SK-N-SH (cell line): ENCODE data around the gene ATP6V1G2. TPM values are rescaled to one million over a fixed set of nuclear protein-coding genes. Genes with fewer than 3 reads are reported as not detected.

Source experiments
- CTCF ChIA-PET: fragments of 300-600, 350-600 bp; formaldehyde crosslinking; extraction: SDS; loops from one replicate; lab custom pipeline; 2021; lab: Yijun Ruan, JAX
- POLR2A ChIA-PET: fragments of 350-600 bp; sonication (Branson Sonifier 250); formaldehyde crosslinking; extraction: SDS; loops from one replicate; lab custom pipeline; 2020; ENCODE audit warnings: antibody characterized with exemption, inconsistent platforms; lab: Yijun Ruan, JAX
- DNase-seq: peaks from one replicate; pipeline ENCODE4 v3.0.0; 2012
- H2AFZ ChIP-seq: fragments of 200-600 bp; sonication (generic); 2 replicates; pipeline ENCODE4 v1.8.1; 2016; ENCODE audit warnings: antibody characterized with exemption, mild to moderate bottlenecking, low read depth
- H3F3A ChIP-seq: fragments of 200-600 bp; sonication (generic); replicated peaks from 2 replicates; pipeline ENCODE3; 2016; ENCODE audit warnings: antibody characterized with exemption, mild to moderate bottlenecking; ENCODE audit not compliant: insufficient read depth
- H3K27ac ChIP-seq, 2 experiments: fragments of 200-500 bp in 1 of 2; fragments of 200-600 bp in 1 of 2; sonication (Bioruptor generic) in 1 of 2; sonication (generic), shearing (Covaris generic) in 1 of 2; 2 replicates each; pipeline versions ENCODE4 v1.5.1 to v1.6.1; 2014 to 2016; ENCODE audit warnings: low read depth in 2 of 2, inconsistent platforms in 1 of 2, low read length in 1 of 2, mild to moderate bottlenecking in 1 of 2, mixed read lengths in 1 of 2
- H3K27me3 ChIP-seq: fragments of 200-600 bp; sonication (generic), shearing (Covaris generic); 2 replicates; pipeline ENCODE4 v1.6.1; 2016; ENCODE audit warnings: mixed run types; ENCODE audit not compliant: insufficient read depth
- H3K36me3 ChIP-seq, 2 experiments: fragments of 200-500 bp in 1 of 2; fragments of 200-600 bp in 1 of 2; sonication (Bioruptor generic) in 1 of 2; sonication (generic) in 1 of 2; replicated peaks in 1 of 2; 2 replicates each; pipeline versions ENCODE3 to v1.5.1; 2014 to 2016; ENCODE audit warnings: low read length in 1 of 2, mild to moderate bottlenecking in 1 of 2; ENCODE audit not compliant: insufficient read depth in 2 of 2, control insufficient read depth in 1 of 2
- H3K4me1 ChIP-seq, 2 experiments: fragments of 200-500 bp in 1 of 2; fragments of 200-600 bp in 1 of 2; sonication (Bioruptor generic) in 1 of 2; sonication (generic), shearing (Covaris generic) in 1 of 2; 2 replicates each; pipeline versions ENCODE4 v1.5.1 to v1.6.1; 2014 to 2016; ENCODE audit warnings: low read depth in 1 of 2, low read length in 1 of 2, mixed run types in 1 of 2; ENCODE audit not compliant: insufficient read depth in 2 of 2, control insufficient read depth in 1 of 2
- H3K4me2 ChIP-seq: fragments of 200-600 bp; sonication (generic), shearing (Covaris generic); 2 replicates; pipeline ENCODE4 v1.6.1; 2017; ENCODE audit warnings: mixed run types
- H3K4me3 ChIP-seq, 2 experiments: fragments of 200-500 bp in 1 of 2; fragments of 200-600 bp in 1 of 2; sonication (Bioruptor generic) in 1 of 2; sonication (generic), shearing (Covaris generic) in 1 of 2; 2 replicates each; pipeline versions ENCODE4 v1.5.1 to v1.8.1; 2014 to 2016; ENCODE audit warnings: low read depth in 2 of 2, inconsistent platforms in 1 of 2, low read length in 1 of 2, mild to moderate bottlenecking in 1 of 2, mixed read lengths in 1 of 2, moderate library complexity in 1 of 2
- H3K79me2 ChIP-seq: fragments of 200-600 bp; sonication (generic); 2 replicates; pipeline ENCODE4 v1.8.1; 2017; ENCODE audit warnings: mild to moderate bottlenecking; ENCODE audit not compliant: insufficient read depth
- H3K9ac ChIP-seq: fragments of 200-600 bp; sonication (generic); 2 replicates; pipeline ENCODE4 v1.6.1; 2017; ENCODE audit warnings: mixed run types
- H3K9me2 ChIP-seq: fragments of 200-600 bp; sonication (generic); 2 replicates; pipeline ENCODE4 v1.6.1; 2017; ENCODE audit warnings: mixed run types
- H3K9me3 ChIP-seq: fragments of 200-600 bp; sonication (generic); 2 replicates; pipeline ENCODE4 v1.6.1; 2017; ENCODE audit warnings: mixed run types, mild to moderate bottlenecking, moderate library complexity
- H4K20me1 ChIP-seq: fragments of 200-600 bp; sonication (generic); 2 replicates; pipeline ENCODE4 v1.6.1; 2017; ENCODE audit warnings: mild to moderate bottlenecking, mixed run types; ENCODE audit not compliant: insufficient read depth
- CHD2 ChIP-seq: fragments of 150-350 bp; IDR thresholded peaks from 2 replicates; pipeline ENCODE4 v1.6.1; 2018; ENCODE audit warnings: low read length; ENCODE audit not compliant: partially characterized antibody
- EZH2phosphoT487 ChIP-seq: fragments of 200-600 bp; sonication (generic); IDR thresholded peaks from 2 replicates; pipeline ENCODE4 v1.6.1; 2017; ENCODE audit warnings: low read depth, mixed run types, mild to moderate bottlenecking, antibody characterized with exemption, moderate library complexity, borderline replicate concordance
- FOSL2 ChIP-seq: IDR thresholded peaks from 2 replicates; pipeline ENCODE4 v1.4.0; 2012; ENCODE audit warnings: low read depth, mild to moderate bottlenecking, moderate library complexity, borderline replicate concordance
- GABPA ChIP-seq: IDR thresholded peaks from 2 replicates; pipeline ENCODE4 v1.4.0; 2012; ENCODE audit warnings: low read depth, mild to moderate bottlenecking
- GATA2 ChIP-seq: sonication (generic); formaldehyde crosslinking; IDR thresholded peaks from 2 replicates; pipeline ENCODE4 v1.5.0; 2020; ENCODE audit warnings: mild to moderate bottlenecking, missing genetic modification reagents
- IRF3 ChIP-seq: fragments of 150-350 bp; IDR thresholded peaks from 2 replicates; pipeline ENCODE4 v1.6.1; 2016; ENCODE audit warnings: mild to moderate bottlenecking, low read depth, low read length
- MEF2A ChIP-seq: IDR thresholded peaks from 2 replicates; pipeline ENCODE4 v1.4.0; 2012; ENCODE audit warnings: low read depth, borderline replicate concordance
- NFIC ChIP-seq: IDR thresholded peaks from 2 replicates; pipeline ENCODE4 v1.4.0; 2012; ENCODE audit warnings: borderline replicate concordance
- NRF1 ChIP-seq: IDR thresholded peaks from 2 replicates; pipeline ENCODE4 v1.6.1; 2012; ENCODE audit warnings: low read depth, mild to moderate bottlenecking, low read length
- PBX3 ChIP-seq: IDR thresholded peaks from 2 replicates; pipeline ENCODE4; 2012
- POLR2AphosphoS5 ChIP-seq: IDR thresholded peaks from 2 replicates; pipeline ENCODE4 v1.6.1; 2012; ENCODE audit warnings: low read depth, low read length
- RCOR1 ChIP-seq: fragments of 150-350 bp; IDR thresholded peaks from 2 replicates; pipeline ENCODE4 v1.6.1; 2017; ENCODE audit warnings: antibody characterized with exemption, low read length
- SIN3A ChIP-seq: IDR thresholded peaks from 2 replicates; pipeline ENCODE4 v1.6.1; 2012; ENCODE audit warnings: low read depth, mild to moderate bottlenecking, low read length, moderate library complexity, borderline replicate concordance
- TAF1 ChIP-seq: IDR thresholded peaks from 2 replicates; pipeline ENCODE4 v1.6.1; 2012; ENCODE audit warnings: low read depth, mild to moderate bottlenecking, low read length, moderate library complexity, borderline replicate concordance
- TEAD4 ChIP-seq: IDR thresholded peaks from 2 replicates; pipeline ENCODE4 v1.4.0; 2012; ENCODE audit warnings: mild to moderate bottlenecking, borderline replicate concordance; ENCODE audit not compliant: insufficient read depth
- YY1 ChIP-seq: IDR thresholded peaks from 2 replicates; pipeline ENCODE4 v1.4.0; 2012; ENCODE audit warnings: low read depth, mild to moderate bottlenecking
- WGBS: methylation state at CpG from one replicate; pipeline ENCODE4 v1.1.6; 2017; ENCODE audit warnings: low lambda C conversion rate; 5-methylcytosine and 5-hydroxymethylcytosine counted together
- polyA plus RNA-seq, 3 experiments: library from polyadenylated mRNA; depleted of rRNA; stranded (reverse); fragments of >200 nt; gene quantifications; 2 replicates each; pipeline ENCODE4 v1.2.3, GENCODE V29; 2012
- TF ChIP-seq, protein P1 (sequence below): IDR thresholded peaks from 2 replicates; pipeline ENCODE4 v1.4.0; 2012; ENCODE audit warnings: low read depth, borderline replicate concordance

ATP6V1G2 gene
- polyA plus RNA-seq, 1 of the 3 experiments (the other 2 are of a cell fraction) = 13.6 TPM

DNA sequence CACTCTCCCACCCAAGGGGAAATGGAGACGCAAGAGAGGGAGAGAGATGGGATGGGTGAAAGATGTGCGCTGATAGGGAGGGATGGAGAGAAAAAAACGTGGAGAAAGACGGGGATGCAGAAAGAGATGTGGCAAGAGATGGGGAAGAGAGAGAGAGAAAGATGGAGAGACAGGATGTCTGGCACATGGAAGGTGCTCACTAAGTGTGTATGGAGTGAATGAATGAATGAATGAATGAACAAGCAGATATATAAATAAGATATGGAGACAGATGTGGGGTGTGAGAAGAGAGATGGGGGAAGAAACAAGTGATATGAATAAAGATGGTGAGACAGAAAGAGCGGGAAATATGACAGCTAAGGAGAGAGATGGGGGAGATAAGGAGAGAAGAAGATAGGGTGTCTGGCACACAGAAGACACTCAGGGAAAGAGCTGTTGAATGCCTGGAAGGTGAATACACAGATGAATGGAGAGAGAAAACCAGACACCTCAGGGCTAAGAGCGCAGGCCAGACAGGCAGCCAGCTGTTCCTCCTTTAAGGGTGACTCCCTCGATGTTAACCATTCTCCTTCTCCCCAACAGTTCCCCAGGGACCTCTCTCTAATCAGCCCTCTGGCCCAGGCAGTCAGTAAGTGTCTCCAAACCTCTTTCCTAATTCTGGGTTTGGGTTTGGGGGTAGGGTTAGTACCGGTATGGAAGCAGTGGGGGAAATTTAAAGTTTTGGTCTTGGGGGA, 29.7 kb upstream of the ATP6V1G2 start:
- CTCF ChIA-PET = interaction anchor here (1.2 to 17.6 kb wide), 4 partner anchors 9 to 127 kb away, joined by 3 to 312 read pairs (median 14); partner anchors contain the start of genes ABHD16A, ATP6V1G2 and NFKBIL1
- POLR2A ChIA-PET = no interaction called here
- H3K9me3 ChIP-seq = no peaks in the 10 kb centered on the region; the same call in 1 of the 2 replicates

DNA sequence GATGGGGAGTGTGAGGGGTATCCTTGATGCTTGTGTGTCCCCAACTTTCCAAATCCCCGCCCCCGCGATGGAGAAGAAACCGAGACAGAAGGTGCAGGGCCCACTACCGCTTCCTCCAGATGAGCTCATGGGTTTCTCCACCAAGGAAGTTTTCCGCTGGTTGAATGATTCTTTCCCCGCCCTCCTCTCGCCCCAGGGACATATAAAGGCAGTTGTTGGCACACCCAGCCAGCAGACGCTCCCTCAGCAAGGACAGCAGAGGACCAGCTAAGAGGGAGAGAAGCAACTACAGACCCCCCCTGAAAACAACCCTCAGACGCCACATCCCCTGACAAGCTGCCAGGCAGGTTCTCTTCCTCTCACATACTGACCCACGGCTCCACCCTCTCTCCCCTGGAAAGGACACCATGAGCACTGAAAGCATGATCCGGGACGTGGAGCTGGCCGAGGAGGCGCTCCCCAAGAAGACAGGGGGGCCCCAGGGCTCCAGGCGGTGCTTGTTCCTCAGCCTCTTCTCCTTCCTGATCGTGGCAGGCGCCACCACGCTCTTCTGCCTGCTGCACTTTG, 29.0 kb upstream of the ATP6V1G2 start, which contains the start of gene TNF:
TSS of gene TNF (plus strand) at position 231 of the 567 bp plus-strand sequence. CDS start at position 408, 177 bp downstream.
- no peaks in the 10 kb centered on the region; the same call in 1 of the 2 replicates for H3K9me3 ChIP-seq
- no peaks in the 10 kb centered on the region for H3K27me3 ChIP-seq
- ChIA-PET CTCF (interaction anchor here (1.2 to 17.6 kb wide), 4 partner anchors 10 to 28 kb away, joined by 3 to 312 read pairs (median 14); partner anchors contain the start of genes ATP6V1G2, LST1 and NFKBIL1), POLR2A (no interaction called here)
- no peak within 1 kb of the TSS for H3K4me2 ChIP-seq
- H3F3A ChIP-seq = peaks cover under 1% of the 10 kb centered on the region
- 81% methylated on average over 11 of the region's 19 CpGs for WGBS
- H3K4me3 ChIP-seq = no peak within 1 kb of the TSS
- no peak within 1 kb of the TSS for H3K9ac ChIP-seq
- H3K4me1 ChIP-seq = peaks cover 0 to 2% of the 10 kb centered on the region in 2 experiments; a peak in 1 of 4 replicates
- H2AFZ ChIP-seq = no peak within 1 kb of the TSS
- H4K20me1 ChIP-seq = no peaks in the 10 kb centered on the region
- H3K9me2 ChIP-seq = no peaks in the 10 kb centered on the region
- no peaks in the 10 kb centered on the region for H3K79me2 ChIP-seq
- H3K36me3 ChIP-seq = no peaks in the 10 kb centered on the region
- no peak within 1 kb of the TSS for H3K27ac ChIP-seq
- DNase-seq = no peak
- TF ChIP-seq, protein P1, sequence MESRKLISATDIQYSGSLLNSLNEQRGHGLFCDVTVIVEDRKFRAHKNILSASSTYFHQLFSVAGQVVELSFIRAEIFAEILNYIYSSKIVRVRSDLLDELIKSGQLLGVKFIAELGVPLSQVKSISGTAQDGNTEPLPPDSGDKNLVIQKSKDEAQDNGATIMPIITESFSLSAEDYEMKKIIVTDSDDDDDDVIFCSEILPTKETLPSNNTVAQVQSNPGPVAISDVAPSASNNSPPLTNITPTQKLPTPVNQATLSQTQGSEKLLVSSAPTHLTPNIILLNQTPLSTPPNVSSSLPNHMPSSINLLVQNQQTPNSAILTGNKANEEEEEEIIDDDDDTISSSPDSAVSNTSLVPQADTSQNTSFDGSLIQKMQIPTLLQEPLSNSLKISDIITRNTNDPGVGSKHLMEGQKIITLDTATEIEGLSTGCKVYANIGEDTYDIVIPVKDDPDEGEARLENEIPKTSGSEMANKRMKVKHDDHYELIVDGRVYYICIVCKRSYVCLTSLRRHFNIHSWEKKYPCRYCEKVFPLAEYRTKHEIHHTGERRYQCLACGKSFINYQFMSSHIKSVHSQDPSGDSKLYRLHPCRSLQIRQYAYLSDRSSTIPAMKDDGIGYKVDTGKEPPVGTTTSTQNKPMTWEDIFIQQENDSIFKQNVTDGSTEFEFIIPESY = no peak
- TF ChIP-seq YY1 (no peak), EZH2phosphoT487 (no peak), IRF3 (no peak), NFIC (no peak), FOSL2 (no peak), PBX3 (no peak), POLR2AphosphoS5 (no peak)

More for the DNA sequence above, 29.7 kb upstream of the ATP6V1G2 start:
- peaks cover 0 to 5% of the 10 kb centered on the region in 2 experiments; a peak in 1 of 4 replicates for H3K4me1 ChIP-seq
- H3F3A ChIP-seq = no peaks in the 10 kb centered on the region
- no peaks in the 10 kb centered on the region for H3K27me3 ChIP-seq
- TF ChIP-seq TEAD4 (no peak), RCOR1 (no peak), IRF3 (no peak), NRF1 (no peak), YY1 (no peak), NFIC (no peak), MEF2A (no peak), GABPA (no peak), SIN3A (no peak), TAF1 (no peak), GATA2 (CRISPR knock-in tag) (no peak), CHD2 (no peak)
- TF ChIP-seq, protein P1 = no peak
- H2AFZ ChIP-seq = no peak overlapping the region
- no peak overlapping the region for H3K4me2 ChIP-seq
- H3K36me3 ChIP-seq = no peaks in the 10 kb centered on the region
- WGBS = 71% methylated on average over 8 of the region's 8 CpGs
- H3K9me2 ChIP-seq = no peaks in the 10 kb centered on the region
- DNase-seq = no peak
- H3K4me3 ChIP-seq = no peak overlapping the region
- no peaks in the 10 kb centered on the region for H4K20me1 ChIP-seq
- H3K9ac ChIP-seq = no peak overlapping the region
- H3K27ac ChIP-seq = no peak overlapping the region
- H3K79me2 ChIP-seq = no peaks in the 10 kb centered on the region
